Loucy (cell line): ENCODE results near the gene FANCE.

ENCODE experiments used
- CTCF ChIP-seq: fragments of 200-600 bp; sonication (generic); conservative IDR thresholded peaks from 2 replicates; pipeline ENCODE4 v1.5.1; 2014; ENCODE audit warnings: mild to moderate bottlenecking, antibody characterized with exemption, low read length
- EZH2phosphoT487 ChIP-seq: fragments of 200-600 bp; IDR thresholded peaks from 2 replicates; pipeline ENCODE4 v1.6.1; 2018; ENCODE audit warnings: antibody characterized with exemption, mild to moderate bottlenecking, moderate library complexity, borderline replicate concordance

GRCh38 chr6:35471836-35472345 lies 19.8 kb downstream of the FANCE start:
- no peak for TF ChIP-seq CTCF
- no peak for TF ChIP-seq EZH2phosphoT487
